ENCODE results near the gene ADRA2C.

- TF ChIP-seq POLR2AphosphoS5 (IDR thresholded peaks at IDR 0.05), result no peak
- TF ChIP-seq, protein P1, sequence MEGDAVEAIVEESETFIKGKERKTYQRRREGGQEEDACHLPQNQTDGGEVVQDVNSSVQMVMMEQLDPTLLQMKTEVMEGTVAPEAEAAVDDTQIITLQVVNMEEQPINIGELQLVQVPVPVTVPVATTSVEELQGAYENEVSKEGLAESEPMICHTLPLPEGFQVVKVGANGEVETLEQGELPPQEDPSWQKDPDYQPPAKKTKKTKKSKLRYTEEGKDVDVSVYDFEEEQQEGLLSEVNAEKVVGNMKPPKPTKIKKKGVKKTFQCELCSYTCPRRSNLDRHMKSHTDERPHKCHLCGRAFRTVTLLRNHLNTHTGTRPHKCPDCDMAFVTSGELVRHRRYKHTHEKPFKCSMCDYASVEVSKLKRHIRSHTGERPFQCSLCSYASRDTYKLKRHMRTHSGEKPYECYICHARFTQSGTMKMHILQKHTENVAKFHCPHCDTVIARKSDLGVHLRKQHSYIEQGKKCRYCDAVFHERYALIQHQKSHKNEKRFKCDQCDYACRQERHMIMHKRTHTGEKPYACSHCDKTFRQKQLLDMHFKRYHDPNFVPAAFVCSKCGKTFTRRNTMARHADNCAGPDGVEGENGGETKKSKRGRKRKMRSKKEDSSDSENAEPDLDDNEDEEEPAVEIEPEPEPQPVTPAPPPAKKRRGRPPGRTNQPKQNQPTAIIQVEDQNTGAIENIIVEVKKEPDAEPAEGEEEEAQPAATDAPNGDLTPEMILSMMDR (IDR thresholded peaks at IDR 0.05), result no peak
These were observed 44.6 kb upstream of the ADRA2C start for GRCh38 chr4:3721627-3722026.
